Cardiac muscle cell (in vitro differentiated cells and primary cell): Measurements from ENCODE around the gene SAMD4B. TPM values are rescaled to one million over a fixed set of nuclear protein-coding genes. Genes with fewer than 3 reads are reported as not detected.

Experiments used
- DNase-seq, 2 donors: peaks; one replicate each; pipeline versions ENCODE4 v3.0.0 to v3.0.0-alpha.2; 2010 to 2017; ENCODE audit warnings: low read depth in 1 of 2, low spot score in 1 of 2
- H3K27ac ChIP-seq: fragments of 200-600 bp; sonication (generic); 2 replicates; pipeline ENCODE4 v1.5.1; 2016
- H3K27me3 ChIP-seq: fragments of 200-600 bp; sonication (generic); 2 replicates; pipeline ENCODE4 v1.6.0; 2016; ENCODE audit warnings: control low read depth
- H3K36me3 ChIP-seq: fragments of 200-600 bp; sonication (generic); 2 replicates; pipeline ENCODE4 v1.5.1; 2016; ENCODE audit warnings: control low read depth
- H3K4me1 ChIP-seq: fragments of 200-600 bp; sonication (generic); 2 replicates; pipeline ENCODE4 v1.8.1; 2017; ENCODE audit warnings: low read depth, mild to moderate bottlenecking, mixed run types
- H3K4me3 ChIP-seq: fragments of 200-600 bp; sonication (generic); 2 replicates; pipeline ENCODE4 v1.5.1; 2016; ENCODE audit warnings: mild to moderate bottlenecking
- H3K9me3 ChIP-seq: fragments of 200-600 bp; sonication (generic); 2 replicates; pipeline ENCODE4 v1.5.1; 2017; ENCODE audit warnings: low read depth, mild to moderate bottlenecking, control low read depth
- CTCF ChIP-seq: IDR thresholded peaks from 2 replicates; pipeline ENCODE4 v1.5.1; 2012; ENCODE audit warnings: low read depth, mild to moderate bottlenecking, low read length
- polyA plus RNA-seq: library from polyadenylated mRNA; unstranded; fragments of >200 nt; fragmentation: Nextera tagmentation; extraction: Ambion mirVana; gene quantifications from 2 replicates; pipeline ENCODE4 v1.2.1, GENCODE V29; 2016
- total RNA-seq: library from RNA; depleted of rRNA; stranded (reverse); fragments of >200 nt; gene quantifications from 2 replicates; pipeline ENCODE4 v1.2.3, GENCODE V29; 2016

Gene SAMD4B
- total and polyA plus RNA-seq, 2 experiments from 2014 or later = 120 to 183 TPM

GRCh38 chr19:39365531-39365930 lies 23.3 kb downstream of the SAMD4B start:
- Histone ChIP-seq H3K27ac (no peak overlapping the region), H3K27me3 (no peaks in the 10 kb centered on the region), H3K36me3 (peaks cover 32% of the 10 kb centered on the region), H3K4me1 (no peaks in the 10 kb centered on the region), H3K4me3 (no peak overlapping the region), H3K9me3 (no peaks in the 10 kb centered on the region)
- no peak for TF ChIP-seq CTCF
- DNase-seq = no peak

GRCh38 chr19:39369200-39369599 lies 27.0 kb downstream of the SAMD4B start:
- TF ChIP-seq CTCF = no peak
- H3K27ac ChIP-seq = no peak overlapping the region
- no peaks in the 10 kb centered on the region for H3K9me3 ChIP-seq
- peaks cover 42% of the 10 kb centered on the region for H3K36me3 ChIP-seq
- no peak overlapping the region for H3K4me3 ChIP-seq
- H3K4me1 ChIP-seq = no peaks in the 10 kb centered on the region
- H3K27me3 ChIP-seq = no peaks in the 10 kb centered on the region
- no peak for DNase-seq

GRCh38 chr19:39370735-39371134 lies 28.5 kb downstream of the SAMD4B start:
- Histone ChIP-seq H3K4me3 (no peak overlapping the region), H3K27me3 (no peaks in the 10 kb centered on the region), H3K36me3 (peaks cover 45% of the 10 kb centered on the region), H3K27ac (no peak overlapping the region), H3K4me1 (no peaks in the 10 kb centered on the region), H3K9me3 (no peaks in the 10 kb centered on the region)
- TF ChIP-seq CTCF = no peak
- DNase-seq = no peak

- no peak overlapping the region for H3K27ac ChIP-seq
- TF ChIP-seq CTCF = no peak
- H3K4me3 ChIP-seq = no peak overlapping the region
- peak in 1 of 2 donors; percentile 99 for DNase-seq
- H3K4me1 ChIP-seq = no peaks in the 10 kb centered on the region
- H3K36me3 ChIP-seq = peaks cover 44% of the 10 kb centered on the region
- no peaks in the 10 kb centered on the region for H3K27me3 ChIP-seq
- H3K9me3 ChIP-seq = no peaks in the 10 kb centered on the region
These were observed 30.0 kb downstream of the SAMD4B start for GRCh38 chr19:39372047-39372802.

- no peak for TF ChIP-seq CTCF
- DNase-seq = peak in 1 of 2 donors; percentile 62
- Histone ChIP-seq H3K9me3 (no peaks in the 10 kb centered on the region), H3K4me3 (no peak overlapping the region), H3K27ac (no peak overlapping the region), H3K36me3 (peaks cover 51% of the 10 kb centered on the region), H3K4me1 (no peaks in the 10 kb centered on the region), H3K27me3 (no peaks in the 10 kb centered on the region)
These were observed 30.7 kb downstream of the SAMD4B start for GRCh38 chr19:39372941-39373340.
